GM21576 (cell line): Measurements from ENCODE around the gene ARRDC1.
"Not testable (repeated sequence)": the region's sequence is repeated elsewhere in the genome, so short reads cannot be mapped to it uniquely, and the experiment has no call there.

ENCODE experiments used
- ATAC-seq: cut with Tn5 transposase; IDR thresholded peaks from one replicate; pipeline ENCODE4 v1.9.1; 2021; ENCODE audit warnings: mild to moderate bottlenecking, moderate library complexity; ENCODE audit not compliant: unreplicated experiment

Gene ARRDC1

GRCh38 chr9:137612741-137613142 is 7.3 kb downstream of the ARRDC1 start:
- no peak for ATAC-seq

GRCh38 chr9:137613259-137613658 is 7.8 kb downstream of the ARRDC1 start:
- no peak for ATAC-seq

GRCh38 chr9:137613738-137614523 is 8.4 kb downstream of the ARRDC1 start:
- no peak for ATAC-seq

- ATAC-seq = no peak
Observed at GRCh38 chr9:137614631-137615386, 9.3 kb downstream of the ARRDC1 start.

- ATAC-seq = no peak
Observed at GRCh38 chr9:137615387-137615871, 9.9 kb downstream of the ARRDC1 start.

GRCh38 chr9:137618105-137619067 is 12.9 kb downstream of the ARRDC1 start, which contains the start of gene EHMT1:
Gene EHMT1 (plus strand): TSS chr9:137619005. CDS start chr9:137619029, 24 bp downstream.
- ATAC-seq = peak; percentile 42

GRCh38 chr9:137619240-137620047 is 14.0 kb downstream of the ARRDC1 start:
- peak; percentile 29 for ATAC-seq

- ATAC-seq = no peak
Observed at GRCh38 chr9:137620048-137620405, 14.5 kb downstream of the ARRDC1 start.

GRCh38 chr9:137620581-137620980 is 15.1 kb downstream of the ARRDC1 start:
- no peak for ATAC-seq

- no peak for ATAC-seq
Observed at GRCh38 chr9:137621131-137621757, 15.8 kb downstream of the ARRDC1 start.

- not testable (repeated sequence) for ATAC-seq
Observed at GRCh38 chr9:137622211-137622610, 16.7 kb downstream of the ARRDC1 start.

- no peak for ATAC-seq
Observed at GRCh38 chr9:137626464-137626863, 21.0 kb downstream of the ARRDC1 start.

- ATAC-seq = not testable (repeated sequence)
Observed at GRCh38 chr9:137627406-137627805, 21.9 kb downstream of the ARRDC1 start.

GRCh38 chr9:137630126-137630525 is 24.6 kb downstream of the ARRDC1 start:
- no peak for ATAC-seq

GRCh38 chr9:137630679-137631078 is 25.2 kb downstream of the ARRDC1 start:
- no peak for ATAC-seq

GRCh38 chr9:137631345-137632229 is 26.1 kb downstream of the ARRDC1 start:
- no peak for ATAC-seq

- no peak for ATAC-seq
Observed at GRCh38 chr9:137632230-137633161, 27.0 kb downstream of the ARRDC1 start.
